Activated CD4-positive, alpha-beta T cell treated with anti-CD3 and anti-CD28 coated beads, Interleukin-2, amount 50 U/mL, for 16 hours (primary cell): Measurements from ENCODE around the gene CLASRP.
"Not testable (repeated sequence)": the region's sequence is repeated elsewhere in the genome, so short reads cannot be mapped to it uniquely, and the experiment has no call there.

ENCODE experiments used
- DNase-seq: peaks from one replicate; pipeline ENCODE4 v3.0.0-alpha.2; 2020

The CLASRP gene

GRCh38 chr19:45038931-45039893 is at the start of gene CLASRP:
CLASRP (plus strand) TSS chr19:45039045; CDS start chr19:45040213, 1,168 bp downstream.
- DNase-seq, result peak; percentile 90

GRCh38 chr19:44990459-44990858 is 48.4 kb upstream of the CLASRP start:
- DNase-seq, result no peak

GRCh38 chr19:44990966-44991365 is 47.9 kb upstream of the CLASRP start:
- DNase-seq, result no peak

GRCh38 chr19:44992336-44993163 is 46.3 kb upstream of the CLASRP start:
- no peak for DNase-seq

- no peak for DNase-seq
Measured at GRCh38 chr19:44993526-44993925, 45.3 kb upstream of the CLASRP start.

GRCh38 chr19:44993926-44994537 is 44.8 kb upstream of the CLASRP start:
- DNase-seq, result no peak

- DNase-seq, result no peak
Measured at GRCh38 chr19:44998025-44998424, 40.8 kb upstream of the CLASRP start.

- DNase-seq, result not testable (repeated sequence)
Measured at GRCh38 chr19:44999131-44999925, 39.5 kb upstream of the CLASRP start.

GRCh38 chr19:45000665-45001064 is 38.2 kb upstream of the CLASRP start:
- DNase-seq, result not testable (repeated sequence)

- DNase-seq, result peak; percentile 94
Measured at GRCh38 chr19:45001087-45001739, 37.6 kb upstream of the CLASRP start, which contains the start of gene RELB. RELB (plus strand) TSS chr19:45001464; CDS start chr19:45001580, 116 bp downstream.

GRCh38 chr19:45003485-45003884 is 35.4 kb upstream of the CLASRP start:
- no peak for DNase-seq

- no peak for DNase-seq
Measured at GRCh38 chr19:45005787-45006186, 33.1 kb upstream of the CLASRP start.

- no peak for DNase-seq
Measured at GRCh38 chr19:45008552-45008951, 30.3 kb upstream of the CLASRP start.

- no peak for DNase-seq
Measured at GRCh38 chr19:45009625-45010255, 29.1 kb upstream of the CLASRP start.

- DNase-seq, result no peak
Measured at GRCh38 chr19:45010306-45010705, 28.5 kb upstream of the CLASRP start.

GRCh38 chr19:45011959-45012358 is 26.9 kb upstream of the CLASRP start:
- no peak for DNase-seq

- DNase-seq, result peak; percentile 86
Measured at GRCh38 chr19:45016388-45017314, 22.2 kb upstream of the CLASRP start.

GRCh38 chr19:45019187-45019586 is 19.7 kb upstream of the CLASRP start:
- no peak for DNase-seq

GRCh38 chr19:45020071-45020470 is 18.8 kb upstream of the CLASRP start:
- DNase-seq, result no peak

- no peak for DNase-seq
Measured at GRCh38 chr19:45021971-45022370, 16.9 kb upstream of the CLASRP start.
